ENCODE results near the gene ADSS2.

DNA sequence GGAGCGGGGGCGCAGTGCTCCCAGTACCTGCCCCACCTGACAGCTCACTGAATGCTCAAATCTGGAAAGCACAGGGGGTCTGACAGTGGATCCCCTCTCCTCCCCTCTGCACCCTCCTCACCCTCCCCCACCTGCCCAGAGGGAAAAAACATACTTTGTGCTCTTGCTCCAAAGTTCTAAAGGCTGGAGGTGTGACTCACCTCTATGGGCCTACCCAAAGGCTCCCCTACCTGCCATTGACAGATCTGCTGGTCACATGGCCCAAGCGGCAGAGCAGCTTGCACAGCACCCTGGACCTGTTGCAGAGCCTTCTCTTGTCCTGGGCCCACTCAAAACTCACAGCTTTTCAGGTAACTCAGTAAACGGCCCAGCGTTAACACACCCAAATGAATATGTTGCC lies 55.7 kb downstream of the ADSS2 start:
- TF ChIP-seq, protein P1, sequence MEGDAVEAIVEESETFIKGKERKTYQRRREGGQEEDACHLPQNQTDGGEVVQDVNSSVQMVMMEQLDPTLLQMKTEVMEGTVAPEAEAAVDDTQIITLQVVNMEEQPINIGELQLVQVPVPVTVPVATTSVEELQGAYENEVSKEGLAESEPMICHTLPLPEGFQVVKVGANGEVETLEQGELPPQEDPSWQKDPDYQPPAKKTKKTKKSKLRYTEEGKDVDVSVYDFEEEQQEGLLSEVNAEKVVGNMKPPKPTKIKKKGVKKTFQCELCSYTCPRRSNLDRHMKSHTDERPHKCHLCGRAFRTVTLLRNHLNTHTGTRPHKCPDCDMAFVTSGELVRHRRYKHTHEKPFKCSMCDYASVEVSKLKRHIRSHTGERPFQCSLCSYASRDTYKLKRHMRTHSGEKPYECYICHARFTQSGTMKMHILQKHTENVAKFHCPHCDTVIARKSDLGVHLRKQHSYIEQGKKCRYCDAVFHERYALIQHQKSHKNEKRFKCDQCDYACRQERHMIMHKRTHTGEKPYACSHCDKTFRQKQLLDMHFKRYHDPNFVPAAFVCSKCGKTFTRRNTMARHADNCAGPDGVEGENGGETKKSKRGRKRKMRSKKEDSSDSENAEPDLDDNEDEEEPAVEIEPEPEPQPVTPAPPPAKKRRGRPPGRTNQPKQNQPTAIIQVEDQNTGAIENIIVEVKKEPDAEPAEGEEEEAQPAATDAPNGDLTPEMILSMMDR (IDR thresholded peaks at IDR 0.05) = no peak
- TF ChIP-seq POLR2AphosphoS5 (IDR thresholded peaks at IDR 0.05) (no peak), EP300 (IDR thresholded peaks at IDR 0.05; ENCODE audit: low read depth) (no peak), POLR2A (IDR thresholded peaks at IDR 0.05) (no peak)

Data from transverse colon (tissue), 4 donors.